NCI-H510A (cell line): ENCODE data around the gene CKS2.

Experiments
- DNase-seq: peaks from one replicate; lab custom pipeline; 2025; lab: John Stamatoyannopoulos, UW

Gene CKS2

DNA sequence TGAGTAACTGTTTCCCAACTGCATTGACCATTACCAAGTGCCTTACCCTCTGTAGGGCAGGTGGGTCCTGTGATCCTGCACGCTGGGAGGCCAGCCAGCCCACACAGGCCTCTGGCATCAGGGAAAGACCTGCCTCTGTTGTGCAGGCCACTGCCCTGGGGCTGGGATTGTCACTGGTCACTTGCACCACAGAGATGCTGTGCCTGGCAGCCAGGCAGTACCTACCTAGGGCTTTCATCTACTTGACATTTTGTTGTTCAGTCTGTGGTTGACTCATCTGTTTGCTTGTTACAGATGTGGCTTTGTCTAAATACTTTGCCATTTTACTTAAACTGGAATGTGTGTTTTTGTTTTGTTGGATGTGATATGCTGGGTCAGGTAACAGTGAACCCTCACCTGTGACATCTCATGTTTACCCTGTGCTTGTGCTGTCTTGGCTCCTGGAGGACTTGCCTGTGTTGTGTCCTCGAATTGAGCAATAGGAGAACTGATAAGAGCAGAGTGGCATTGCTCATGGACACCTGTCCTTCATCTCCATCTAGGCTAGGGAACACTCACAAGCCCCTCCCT lies 40.1 kb downstream of the CKS2 start:
- no peak for DNase-seq

DNA sequence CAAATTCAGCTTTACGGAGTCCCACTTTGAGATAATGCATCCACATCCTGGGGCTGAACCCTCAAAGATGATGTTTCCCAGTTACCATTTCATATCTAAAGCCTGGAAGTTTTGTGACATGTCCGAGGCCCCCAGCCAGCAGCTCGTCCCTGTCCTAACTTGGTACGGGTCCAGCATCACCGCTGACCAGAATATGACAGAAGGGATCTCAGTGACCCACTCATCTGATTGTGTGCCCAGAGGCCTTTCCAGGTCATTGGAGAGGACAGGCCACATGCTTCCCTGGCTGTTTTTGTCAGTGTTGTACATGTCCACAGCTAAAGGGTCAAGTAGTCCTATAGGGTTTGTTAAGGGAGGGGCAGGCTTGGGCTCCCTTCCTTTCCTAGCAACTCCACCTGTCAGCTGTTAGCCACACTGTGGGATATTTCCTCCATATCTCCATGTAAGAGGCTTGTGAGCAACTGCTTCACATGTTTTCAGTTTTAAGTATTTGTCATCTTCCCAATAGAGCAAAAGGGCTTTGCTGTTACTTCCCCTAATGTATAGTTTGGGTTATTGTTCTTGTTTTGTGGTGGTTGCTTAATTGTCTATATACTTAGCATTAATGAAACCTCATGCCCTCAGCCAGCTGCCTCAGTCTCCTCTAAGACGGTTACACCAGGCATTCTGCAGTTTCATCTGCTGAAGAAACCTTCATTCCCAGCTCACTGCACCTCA lies 40.7 kb downstream of the CKS2 start:
- no peak for DNase-seq

DNA sequence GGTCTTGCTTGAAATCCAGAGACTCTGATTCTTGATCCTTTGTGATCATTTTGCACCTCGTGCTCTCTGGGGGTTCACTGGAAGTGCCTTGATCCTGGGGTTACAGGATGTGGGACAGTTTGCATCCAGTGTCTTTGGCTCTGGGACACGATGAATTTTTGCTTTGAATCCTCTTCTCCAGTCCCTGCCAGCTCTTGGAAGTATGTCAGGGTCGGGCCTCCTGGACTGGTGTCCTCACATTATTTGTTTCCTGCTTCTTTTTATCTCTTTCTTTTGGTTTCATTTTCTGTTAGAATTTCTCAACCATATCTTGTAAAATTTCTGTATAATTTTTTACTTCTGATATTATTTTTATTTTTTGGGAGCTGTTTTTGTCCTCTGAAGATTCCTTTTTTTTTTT lies 41.5 kb downstream of the CKS2 start:
- no peak for DNase-seq

DNA sequence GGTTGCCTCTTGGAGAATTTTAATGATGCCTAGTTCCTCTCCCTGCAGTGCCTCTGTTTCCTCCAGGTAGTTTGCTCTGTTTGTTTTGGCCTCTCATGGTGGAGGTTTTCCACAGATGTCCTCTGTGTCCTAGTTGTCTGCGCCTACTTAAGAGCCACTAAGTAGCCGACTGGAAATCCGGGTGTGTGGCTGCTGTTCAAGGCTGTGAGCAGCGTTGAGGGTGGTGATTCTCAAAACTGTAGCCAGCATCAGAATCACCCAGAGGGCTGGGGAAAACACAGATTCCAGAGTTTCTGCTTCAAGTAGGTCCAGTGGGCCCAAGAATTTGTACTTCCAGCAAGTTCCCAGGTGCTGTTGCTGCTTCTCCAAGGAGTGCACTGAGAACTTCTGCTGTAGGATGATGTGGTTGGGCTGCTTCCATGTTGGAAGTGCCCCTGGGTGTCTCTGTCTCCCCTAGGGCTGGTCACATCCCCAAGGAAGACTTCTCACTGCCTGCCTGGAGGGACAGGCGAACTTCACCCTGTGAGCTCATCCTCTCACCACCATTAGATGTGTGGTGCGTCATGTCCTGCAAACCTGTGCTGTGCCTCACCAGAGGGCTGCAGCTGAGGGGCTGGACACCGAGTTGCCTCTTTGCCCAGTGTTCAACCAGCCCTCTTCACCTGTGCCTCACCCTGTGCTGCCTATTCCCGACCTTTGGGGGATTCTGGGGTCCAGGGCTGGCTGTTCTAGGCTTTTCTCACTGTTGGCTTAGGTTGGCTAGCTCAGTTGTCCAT lies 42.1 kb downstream of the CKS2 start:
- DNase-seq: peak; percentile 32

DNA sequence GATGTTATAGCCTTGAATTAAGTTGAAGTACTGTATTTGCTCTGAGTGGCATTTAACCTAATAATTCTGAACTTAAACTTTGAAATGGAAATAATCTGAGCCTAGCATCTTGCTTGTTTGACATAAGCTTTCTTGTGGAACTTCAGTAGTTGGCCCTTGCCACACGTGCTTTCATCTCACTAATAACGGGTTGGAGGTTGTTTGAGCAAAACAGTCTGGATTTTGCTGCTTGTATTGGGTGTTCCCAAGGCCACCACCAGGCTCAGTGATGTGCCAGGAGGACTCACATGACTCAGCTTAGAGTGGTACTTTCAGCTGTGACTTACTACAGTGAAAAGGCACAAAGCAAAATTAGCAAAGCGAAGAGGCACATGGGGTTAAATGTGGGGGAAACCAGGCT lies 43.0 kb downstream of the CKS2 start:
- no peak for DNase-seq

DNA sequence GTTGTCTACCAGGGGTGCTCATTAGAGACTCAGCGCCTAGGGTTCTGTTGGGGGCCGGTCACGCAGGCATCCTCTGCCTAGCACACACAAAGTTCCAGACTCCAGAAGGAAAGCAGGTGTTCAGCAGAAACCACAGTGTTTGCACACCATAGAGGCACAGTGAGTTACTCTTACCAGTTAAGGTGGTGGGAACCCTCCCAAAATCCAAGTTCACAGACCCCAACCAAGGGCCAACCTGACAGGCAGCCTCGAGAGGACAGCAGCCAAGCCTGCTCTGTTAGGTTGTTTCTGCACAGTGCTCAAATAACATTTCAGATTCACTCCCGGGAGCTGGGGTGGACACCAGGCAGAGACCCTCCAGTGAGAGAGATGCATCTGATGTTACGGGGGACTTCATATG lies 43.5 kb downstream of the CKS2 start:
- no peak for DNase-seq

DNA sequence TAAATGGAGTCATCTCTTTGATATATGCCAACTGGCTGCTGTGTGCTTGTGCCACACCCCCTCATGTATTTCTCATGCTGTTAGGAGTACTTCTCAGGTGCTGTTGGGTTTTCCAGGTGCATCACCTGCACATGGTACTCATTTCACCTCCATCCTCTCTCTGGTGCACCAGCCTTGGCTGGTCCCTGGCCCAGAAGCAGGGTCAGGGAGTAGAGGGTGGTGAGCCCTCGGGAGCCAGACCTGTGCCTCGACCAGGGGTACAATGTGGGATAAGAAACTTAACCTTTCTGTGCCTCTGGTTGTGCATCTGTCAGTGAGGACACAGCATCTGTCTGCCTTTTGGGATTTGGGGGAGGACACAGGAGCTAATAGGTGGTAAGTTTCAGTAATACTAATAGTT lies 45.8 kb downstream of the CKS2 start:
- DNase-seq: no peak

DNA sequence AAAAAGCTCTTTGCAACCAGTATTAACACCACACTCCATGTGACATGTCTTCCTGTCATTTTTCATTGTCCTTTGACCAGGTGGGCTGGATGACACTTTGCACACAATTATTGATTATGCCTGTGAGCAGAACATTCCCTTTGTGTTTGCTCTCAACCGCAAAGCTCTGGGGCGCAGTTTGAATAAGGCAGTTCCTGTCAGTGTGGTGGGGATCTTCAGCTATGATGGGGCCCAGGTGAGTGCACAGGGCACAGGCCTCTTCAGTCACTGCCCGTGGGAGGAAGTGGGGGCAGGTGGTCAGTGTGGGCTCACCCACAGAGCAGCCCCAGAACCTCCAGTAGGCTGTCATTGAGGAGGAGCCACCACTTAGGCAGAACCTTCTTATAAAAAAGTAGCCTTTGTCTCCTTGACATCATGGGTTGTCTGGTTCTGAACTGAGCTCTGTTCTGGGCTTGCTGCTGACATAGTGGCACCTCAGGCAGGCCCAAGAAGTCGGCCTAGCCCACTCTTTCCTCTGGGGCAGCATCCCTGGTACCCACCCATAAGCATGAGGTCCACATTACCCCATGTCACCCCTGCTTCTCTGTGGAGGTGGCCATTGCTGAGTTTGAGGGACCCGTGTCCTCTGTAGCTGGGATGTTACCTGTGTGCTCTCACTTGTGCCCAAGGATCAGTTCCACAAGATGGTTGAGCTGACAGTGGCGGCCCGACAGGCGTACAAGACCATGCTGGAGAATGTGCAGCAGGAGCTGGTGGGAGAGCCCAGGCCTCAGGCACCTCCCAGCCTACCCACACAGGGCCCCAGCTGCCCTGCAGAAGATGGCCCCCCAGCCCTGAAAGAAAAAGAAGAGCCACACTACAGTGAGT lies 46.6 kb downstream of the CKS2 start:
- DNase-seq: peak; percentile 78

DNA sequence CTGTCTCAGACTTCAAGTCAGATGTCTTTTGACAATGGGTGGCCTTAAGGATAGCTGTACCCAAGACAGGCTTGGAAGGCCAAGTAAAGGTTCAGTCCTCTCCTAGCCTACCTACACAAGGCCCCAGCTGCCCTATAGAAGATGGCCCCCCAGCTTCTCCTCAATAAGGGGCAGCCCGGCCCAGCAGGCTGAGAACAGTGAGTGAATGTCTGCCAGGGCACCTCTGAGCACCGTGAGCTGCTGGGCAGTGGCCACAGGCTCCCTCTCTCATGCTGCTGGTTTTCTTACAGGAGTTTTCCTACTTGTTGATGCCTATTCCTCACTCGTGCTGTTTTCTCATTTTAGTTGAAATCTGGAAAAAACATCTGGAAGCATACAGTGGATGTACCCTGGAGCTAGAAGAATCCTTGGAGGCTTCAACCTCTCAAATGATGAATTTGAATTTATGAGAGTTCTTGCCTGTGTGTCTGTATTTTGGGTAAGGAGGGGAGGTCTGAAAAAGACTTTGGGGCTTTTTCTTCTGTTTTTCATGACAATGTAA lies 47.5 kb downstream of the CKS2 start:
- DNase-seq: no peak

DNA sequence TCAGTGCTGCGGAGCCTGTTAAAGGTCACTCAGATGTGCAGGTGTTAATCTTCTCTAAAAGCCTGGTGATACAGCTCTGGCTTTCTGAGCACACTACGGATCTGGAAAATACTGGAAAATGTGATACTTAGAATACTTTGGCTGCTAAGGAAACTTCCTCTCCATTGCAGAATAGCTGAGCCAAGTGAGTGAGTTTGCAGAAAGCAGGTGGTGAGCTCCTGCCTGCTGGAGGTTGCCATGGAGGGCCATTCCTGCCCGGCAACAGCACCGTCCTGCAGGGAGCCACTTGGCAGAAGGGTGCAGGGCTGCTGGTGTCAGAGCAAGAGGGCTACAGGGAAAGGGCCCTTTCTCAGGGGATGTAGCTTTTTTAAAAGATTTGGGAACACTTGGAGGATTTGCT lies 48.0 kb downstream of the CKS2 start:
- peak; percentile 43 for DNase-seq

DNA sequence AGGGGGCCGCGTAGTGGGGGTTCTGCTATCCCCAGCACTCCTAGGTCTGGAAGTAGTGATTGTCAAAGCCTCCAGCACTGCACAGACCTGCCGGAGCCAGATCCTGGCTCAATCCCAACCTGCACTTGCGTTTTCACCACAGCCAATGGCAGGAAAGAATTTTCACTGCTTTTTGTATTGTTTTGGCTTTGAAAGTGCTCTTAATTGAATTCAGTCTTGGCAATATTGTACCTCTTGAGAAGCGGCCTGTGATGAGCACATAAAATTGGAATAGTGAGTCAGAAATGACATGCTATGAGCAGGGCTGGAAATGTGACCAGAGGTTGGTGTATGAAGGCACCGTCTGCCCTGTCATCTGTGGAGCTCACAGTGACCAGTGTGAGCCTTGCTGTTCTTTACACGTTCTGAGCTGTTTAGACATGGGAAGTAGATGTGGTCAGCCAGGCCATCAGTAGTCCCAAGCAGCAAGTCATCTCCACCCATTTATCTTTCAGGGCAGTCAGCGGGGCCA lies 48.8 kb downstream of the CKS2 start:
- DNase-seq: no peak

DNA sequence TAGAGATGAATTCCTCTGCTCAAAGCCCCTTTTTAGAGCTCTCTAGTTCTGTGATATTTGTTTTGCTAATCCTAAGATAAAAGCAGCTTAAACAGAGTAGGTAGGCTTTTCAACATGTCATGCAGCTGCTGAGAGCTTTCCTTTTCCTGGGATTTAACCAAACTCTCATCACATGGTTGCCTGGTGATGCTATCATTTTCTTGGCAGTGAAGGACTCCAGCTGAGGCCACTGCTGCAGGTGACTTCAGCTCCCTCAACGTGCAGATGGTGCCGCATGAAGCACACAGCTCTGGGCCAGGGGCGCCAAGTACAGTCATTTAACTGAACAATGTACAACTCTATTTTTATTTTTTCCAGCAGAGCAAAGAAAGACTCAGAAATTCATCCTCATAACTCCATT lies 49.5 kb downstream of the CKS2 start:
- no peak for DNase-seq

DNA sequence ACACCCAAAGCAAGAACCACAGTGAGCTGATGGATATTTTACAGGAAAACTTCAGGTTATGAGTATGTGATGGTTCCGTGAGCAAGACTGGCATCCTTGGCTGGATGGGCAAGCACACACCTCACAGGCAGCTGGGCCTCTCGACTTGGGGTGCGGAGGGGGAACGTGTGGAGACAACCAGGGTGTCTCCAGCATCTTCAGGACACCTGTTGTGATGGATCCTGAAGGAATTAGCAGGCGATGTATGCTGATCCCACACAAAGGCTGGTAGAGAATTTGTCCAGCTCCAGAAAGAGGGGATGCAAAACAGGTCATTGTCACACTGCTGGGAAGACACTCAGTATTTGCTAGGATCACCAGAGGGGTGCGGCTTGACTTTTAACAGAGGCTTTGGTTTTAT lies 50.0 kb downstream of the CKS2 start:
- DNase-seq: no peak

DNA sequence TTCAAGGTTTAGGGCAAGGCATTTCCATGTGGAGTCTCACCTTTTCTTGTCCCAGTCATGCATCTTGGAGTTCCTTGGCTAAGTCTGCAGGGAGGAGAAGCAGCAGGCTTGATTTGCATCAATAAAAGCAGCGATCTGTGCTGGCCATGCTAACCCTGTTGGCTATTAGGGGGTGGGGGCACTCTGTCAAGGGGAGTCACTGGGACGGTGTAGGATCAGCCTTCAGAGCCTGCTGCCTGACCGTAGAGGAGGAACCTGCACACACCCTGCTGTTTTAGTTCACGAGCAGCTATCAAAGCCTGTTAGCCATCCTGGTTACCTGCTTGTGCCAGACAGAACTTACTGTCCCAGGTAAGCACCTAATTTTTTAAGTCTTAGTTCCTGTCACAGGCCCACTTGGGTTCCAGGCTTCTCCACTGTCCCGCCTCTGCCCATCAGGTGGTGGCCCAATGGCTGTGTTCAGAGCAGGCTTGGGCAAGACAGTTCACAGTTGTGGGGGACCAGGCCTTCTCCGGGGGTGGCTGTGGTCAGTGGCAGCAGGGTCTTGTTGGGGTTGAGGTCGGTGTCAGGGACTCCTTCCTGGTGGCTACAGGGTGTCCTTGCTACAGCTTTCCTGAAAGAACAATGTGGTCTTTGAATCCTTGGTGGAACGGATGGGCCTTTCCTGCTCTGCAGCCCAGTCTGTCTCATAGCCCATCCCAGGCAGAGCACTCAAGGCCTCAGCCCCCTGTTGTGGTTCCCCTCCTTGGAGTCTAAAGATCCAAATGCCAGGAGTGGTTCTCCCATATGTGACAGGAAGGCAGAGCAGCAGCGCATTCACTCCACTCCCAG lies 51.0 kb downstream of the CKS2 start:
- DNase-seq: no peak

DNA sequence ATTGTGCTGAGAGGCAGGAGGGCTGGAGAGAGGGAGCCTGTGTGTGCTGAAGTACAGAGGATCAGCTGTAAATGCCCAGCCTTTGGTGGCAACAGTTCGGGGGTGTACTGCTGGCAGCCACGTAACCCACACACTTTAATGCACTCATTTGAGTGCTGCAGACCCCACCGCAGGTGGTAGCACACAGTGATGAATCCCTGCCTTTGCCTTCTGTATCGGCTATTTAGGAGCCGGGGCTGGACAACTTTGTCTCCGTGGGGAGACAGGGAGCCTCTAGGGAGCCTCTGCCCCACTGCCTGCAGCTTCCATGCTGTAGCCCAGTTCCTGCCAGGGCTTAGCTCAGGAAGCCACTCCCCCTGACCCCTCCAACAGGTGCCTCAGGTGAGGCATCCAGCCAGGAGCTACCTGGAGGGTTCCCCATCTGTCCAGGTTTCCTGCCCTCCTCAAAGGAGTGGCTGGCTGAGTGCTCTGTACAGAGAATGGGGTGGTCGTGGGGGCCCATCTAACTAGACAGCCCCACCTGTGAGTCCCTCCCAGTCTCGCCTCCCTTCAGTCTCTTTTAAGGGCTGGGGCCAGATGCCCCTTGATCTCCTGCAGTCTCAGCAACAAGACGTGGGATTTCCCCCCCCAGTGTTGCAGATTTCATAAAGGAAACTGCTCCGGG lies 51.8 kb downstream of the CKS2 start:
- DNase-seq: no peak

DNA sequence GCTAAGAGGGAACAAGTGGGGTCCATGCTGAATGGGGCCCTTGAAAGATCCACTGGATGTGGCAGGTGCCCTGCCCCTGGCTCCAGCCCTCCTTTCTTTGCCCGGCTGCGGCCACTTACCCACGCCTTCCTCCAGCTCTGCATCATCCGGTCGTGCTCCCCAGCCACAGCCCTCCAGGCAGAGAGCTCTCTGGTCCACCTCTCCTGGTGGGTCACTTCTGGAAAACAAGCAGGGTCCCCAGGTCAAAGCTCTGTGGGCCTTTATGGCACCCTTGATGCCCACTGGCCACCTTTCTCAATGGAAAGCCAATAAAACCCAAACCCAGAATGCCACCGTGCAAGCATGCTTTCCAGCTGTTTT lies 52.3 kb downstream of the CKS2 start:
- no peak for DNase-seq

DNA sequence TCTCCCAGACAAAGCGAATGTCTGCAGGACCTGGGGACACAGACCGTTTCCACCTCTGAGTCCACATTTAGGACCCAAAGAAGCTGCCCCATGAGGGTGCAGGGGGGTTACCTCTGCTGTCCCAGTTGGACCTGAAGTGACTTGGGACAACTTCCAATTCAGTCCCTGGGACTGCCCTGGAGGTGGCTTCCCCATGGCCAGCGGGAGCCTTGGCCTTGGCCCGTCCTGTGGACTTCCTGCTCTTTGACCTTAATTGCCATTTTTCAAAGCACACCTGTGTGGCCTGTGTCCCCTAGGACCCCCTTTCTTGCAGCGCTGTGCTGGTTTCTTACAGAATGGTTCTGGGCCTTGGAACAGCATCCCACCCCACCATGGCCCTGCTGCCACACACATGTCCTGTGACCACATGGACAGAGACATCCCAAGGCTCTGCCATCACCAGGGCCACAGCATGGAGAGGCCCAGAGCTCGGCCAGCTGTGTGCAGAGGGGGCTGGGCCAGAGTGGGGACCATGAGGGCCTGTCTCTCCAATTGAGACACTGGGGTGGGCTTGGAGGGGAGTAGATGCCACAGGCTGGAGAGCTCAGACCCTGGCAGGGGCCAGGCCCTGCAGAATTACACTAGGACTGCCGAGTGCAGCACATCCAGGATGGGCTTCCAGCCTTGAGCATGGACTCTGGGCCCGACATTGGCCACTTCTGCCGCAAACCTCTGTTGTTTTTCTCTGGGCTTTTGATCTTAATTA lies 53.1 kb downstream of the CKS2 start:
- no peak for DNase-seq

DNA sequence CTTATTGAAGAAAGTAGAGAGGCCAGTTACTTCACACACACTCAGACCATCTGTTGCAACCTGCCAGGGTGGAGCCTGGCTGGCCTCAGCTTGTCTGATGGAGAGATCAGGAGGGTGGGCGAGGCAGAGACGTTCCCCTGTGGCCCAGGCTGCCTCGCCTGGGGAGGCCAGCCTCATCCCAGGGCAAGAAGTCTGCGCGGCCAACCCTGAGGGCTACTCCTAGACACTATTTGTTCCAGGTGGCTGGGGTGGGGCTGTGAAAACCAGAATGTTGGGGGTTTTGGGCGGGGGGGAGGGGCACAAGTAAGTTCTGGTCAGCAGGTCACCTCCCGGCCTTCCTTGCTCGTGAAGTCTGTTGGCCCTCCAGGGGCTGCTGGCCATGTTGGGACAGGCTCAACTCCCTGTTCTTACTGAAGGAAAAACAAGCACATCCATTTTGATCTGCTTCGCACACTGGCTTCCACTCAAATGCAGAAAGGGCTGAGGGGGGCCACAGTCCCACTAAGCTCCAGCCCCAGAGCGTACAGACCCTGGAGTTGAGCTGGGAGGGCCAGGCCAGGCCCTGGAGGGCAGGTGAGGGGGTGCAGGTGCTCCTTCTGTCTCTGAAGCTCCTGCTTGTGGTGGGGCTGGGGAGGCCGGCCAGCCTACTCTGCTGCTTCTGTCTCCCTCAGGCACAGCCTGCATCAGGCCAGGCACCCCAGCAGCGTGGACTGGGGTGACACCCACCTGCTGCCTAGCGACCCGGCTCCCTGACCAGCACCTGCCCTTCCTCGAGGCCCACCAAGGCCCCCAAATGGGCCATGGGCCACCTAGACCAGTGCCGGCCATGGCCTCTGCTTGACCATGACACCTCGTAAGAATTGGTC lies 53.9 kb downstream of the CKS2 start:
- no peak for DNase-seq

DNA sequence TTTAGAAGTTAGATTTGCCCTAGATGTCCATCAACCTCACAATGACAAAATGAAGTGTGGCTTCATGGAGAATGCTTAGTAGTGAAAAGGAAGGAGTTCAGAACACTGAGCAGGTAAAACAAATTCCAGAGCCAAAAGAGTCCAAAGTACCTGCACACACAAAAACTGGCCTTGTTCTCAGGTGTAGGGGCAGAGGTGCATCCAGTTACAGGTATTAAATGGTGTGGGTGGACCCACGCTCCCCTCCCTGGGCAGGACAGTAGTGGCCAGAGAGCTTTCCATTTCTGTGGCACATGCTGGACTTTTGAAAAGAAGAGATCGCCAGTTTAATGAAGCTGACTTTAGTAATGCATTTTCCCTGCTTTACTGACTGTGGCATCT lies 54.5 kb downstream of the CKS2 start:
- DNase-seq: no peak
